Stomach (tissue), 9 donors: ENCODE results near the gene VDR. TPM values are rescaled to one million over a fixed set of nuclear protein-coding genes. Genes with fewer than 3 reads are reported as not detected.

Experiments used
- DNase-seq, 2 donors: peaks; one replicate each; pipeline versions ENCODE4 v3.0.0 to v3.0.0-alpha.2; 2013 to 2019
- H3K27ac ChIP-seq, 5 donors: fragments of 200-600 bp in 4 of 5; sonication (generic) in 4 of 5; one replicate each; pipeline ENCODE4 v1.5.1; 2013 to 2019; ENCODE audit warnings: mild to moderate bottlenecking in 1 of 5, moderate library complexity in 1 of 5
- H3K27me3 ChIP-seq, 3 donors: fragments of 200-600 bp; sonication (generic); one replicate each; pipeline ENCODE4 v1.5.1; 2017 to 2019; ENCODE audit warnings: mixed run types in 1 of 3
- H3K36me3 ChIP-seq, 4 donors: fragments of 200-600 bp; sonication (generic); 1 replicate in 3 of 4; 2 replicates in 1 of 4; pipeline ENCODE4 v1.5.1; 2016 to 2019
- H3K4me1 ChIP-seq, 4 donors: fragments of 200-600 bp; sonication (generic); one replicate each; pipeline ENCODE4 v1.5.1; 2016 to 2019
- H3K4me3 ChIP-seq, 4 donors: fragments of 200-600 bp; sonication (generic) in 3 of 4; one replicate each; pipeline ENCODE4 v1.5.1; 2016 to 2019; ENCODE audit warnings: mild to moderate bottlenecking in 1 of 4
- H3K9me3 ChIP-seq, 4 donors: fragments of 200-600 bp; sonication (generic); one replicate each; pipeline ENCODE4 v1.5.1; 2016 to 2019
- EP300 ChIP-seq: sonication (generic); formaldehyde crosslinking; IDR thresholded peaks from one replicate; pipeline ENCODE4 v1.6.1; 2017; ENCODE audit warnings: antibody characterized with exemption
- POLR2A ChIP-seq, 4 donors: fragments of 450-650 bp; IDR thresholded peaks; one replicate each; pipeline ENCODE4 v1.6.1; 2016; ENCODE audit warnings: antibody characterized with exemption in 4 of 4, control low read depth in 2 of 4, mild to moderate bottlenecking in 1 of 4, moderate library complexity in 1 of 4
- POLR2AphosphoS5 ChIP-seq, 3 donors: sonication (generic); formaldehyde crosslinking; IDR thresholded peaks; one replicate each; pipeline ENCODE4 v1.6.1; 2016; ENCODE audit warnings: antibody characterized with exemption in 3 of 3
- WGBS, 5 donors: extraction: QIAGEN DNeasy Blood & Tissue Kit in 3 of 5; methylation state at CpG; one replicate each; pipeline versions ENCODE4 v1.1.5 to v1.1.7; 2013 to 2018; 5-methylcytosine and 5-hydroxymethylcytosine counted together
- intact Hi-C: fragments of 100-400 bp; cut with DNase I; formaldehyde crosslinking; loops from one replicate; pipeline ENCODE4 v1.15.1; 2023; ENCODE audit warnings: low total_unique reads
- polyA plus RNA-seq, 3 donors: library from polyadenylated mRNA; stranded (reverse); fragments of 200-250 nt; gene quantifications; one replicate each; pipeline ENCODE4 v1.2.3, GENCODE V29; 2013
- total RNA-seq, 5 donors: library from RNA; depleted of rRNA; stranded (reverse); fragments of >200 nt; gene quantifications; one replicate each; pipeline versions ENCODE4 v1.1.0 to v1.2.3, GENCODE V29; 2014 to 2016
- TF ChIP-seq, protein P1 (sequence below), 7 experiments: fragments of 450-650 bp in 4 of 7; fragments of 200-600 bp in 3 of 7; sonication (generic) in 3 of 7; IDR thresholded peaks; one replicate each; pipeline ENCODE4 v1.5.1; 2016 to 2019; ENCODE audit warnings: antibody characterized with exemption in 7 of 7, control low read depth in 2 of 7, mild to moderate bottlenecking in 1 of 7
- donor health status: healthy with polysubstance abuse.
- donor health status: Bipolar disorder and iron deficiency.
- donor health status: healthy.

The VDR gene
- total and polyA plus RNA-seq, 8 donors: 2.8 to 22.3 (median 4.7) TPM

DNA sequence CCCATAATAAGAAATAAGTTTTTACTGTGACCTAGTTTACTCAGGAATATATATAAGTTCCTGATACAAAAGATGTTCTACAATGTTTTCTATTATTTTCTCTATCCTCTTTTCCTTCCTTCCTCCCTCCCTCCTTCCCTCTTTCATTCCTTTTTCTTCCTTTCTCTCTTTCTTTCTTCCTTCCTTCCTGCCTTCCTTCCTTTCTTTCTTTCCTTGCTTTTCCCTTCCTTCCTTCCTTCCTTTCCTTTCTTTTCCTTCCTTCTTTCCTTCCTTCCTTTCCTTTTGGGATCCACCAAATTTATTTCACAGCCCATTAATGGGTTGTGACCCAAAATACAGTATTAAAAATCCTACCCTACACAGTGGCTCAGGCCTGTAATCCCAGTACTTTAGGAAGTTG is 3.9 kb upstream of the VDR start:
- no peaks in the 10 kb centered on the region for H3K36me3 ChIP-seq
- TF ChIP-seq POLR2A (IDR thresholded peaks at IDR 0.05) (no peak), EP300 (no peak)
- peaks cover 0 to 10% (median 0%) of the 10 kb centered on the region in 3 donors for H3K27me3 ChIP-seq
- H3K4me1 ChIP-seq: peaks cover 6 to 22% (median 18%) of the 10 kb centered on the region in 4 donors
- H3K27ac ChIP-seq: no peak overlapping the region
- no peak for DNase-seq
- H3K9me3 ChIP-seq: no peaks in the 10 kb centered on the region
- no peak overlapping the region for H3K4me3 ChIP-seq
- intact Hi-C loops: no loop called here

DNA sequence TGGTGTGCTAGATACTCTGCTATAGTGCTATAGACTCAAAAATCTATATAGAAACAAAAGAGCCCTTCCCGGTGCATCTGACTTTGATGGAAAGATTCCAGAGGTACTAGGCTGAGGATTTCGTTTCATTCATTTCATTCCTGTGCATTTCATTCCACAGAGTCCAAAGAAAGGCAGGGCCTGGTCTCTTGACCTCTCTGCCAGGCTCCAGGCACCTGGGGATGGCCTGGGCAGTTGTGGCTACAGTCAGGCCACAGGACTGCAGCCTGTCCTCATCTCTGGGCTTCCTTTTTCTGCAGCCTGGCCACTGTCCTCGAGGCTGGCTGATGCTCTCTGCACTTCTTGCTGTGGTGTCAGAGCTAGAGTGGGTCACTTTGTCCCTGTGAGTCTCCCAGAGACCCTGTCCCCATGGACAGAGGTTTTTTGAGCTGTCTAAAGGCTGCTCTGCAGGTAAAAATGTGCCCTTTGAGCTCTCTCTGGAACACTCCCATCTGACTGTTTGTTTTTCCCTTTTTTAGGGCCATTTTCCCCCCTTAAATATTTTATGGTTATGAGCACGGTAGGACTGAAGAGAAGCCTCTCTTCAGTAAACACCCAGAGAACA is 3.2 kb upstream of the VDR start:
- peaks cover 0 to 10% (median 0%) of the 10 kb centered on the region in 3 donors for H3K27me3 ChIP-seq
- TF ChIP-seq POLR2A (IDR thresholded peaks at IDR 0.05): no peak
- TF ChIP-seq POLR2AphosphoS5 (IDR thresholded peaks at IDR 0.05): no peak
- TF ChIP-seq EP300: no peak
- TF ChIP-seq, protein P1, sequence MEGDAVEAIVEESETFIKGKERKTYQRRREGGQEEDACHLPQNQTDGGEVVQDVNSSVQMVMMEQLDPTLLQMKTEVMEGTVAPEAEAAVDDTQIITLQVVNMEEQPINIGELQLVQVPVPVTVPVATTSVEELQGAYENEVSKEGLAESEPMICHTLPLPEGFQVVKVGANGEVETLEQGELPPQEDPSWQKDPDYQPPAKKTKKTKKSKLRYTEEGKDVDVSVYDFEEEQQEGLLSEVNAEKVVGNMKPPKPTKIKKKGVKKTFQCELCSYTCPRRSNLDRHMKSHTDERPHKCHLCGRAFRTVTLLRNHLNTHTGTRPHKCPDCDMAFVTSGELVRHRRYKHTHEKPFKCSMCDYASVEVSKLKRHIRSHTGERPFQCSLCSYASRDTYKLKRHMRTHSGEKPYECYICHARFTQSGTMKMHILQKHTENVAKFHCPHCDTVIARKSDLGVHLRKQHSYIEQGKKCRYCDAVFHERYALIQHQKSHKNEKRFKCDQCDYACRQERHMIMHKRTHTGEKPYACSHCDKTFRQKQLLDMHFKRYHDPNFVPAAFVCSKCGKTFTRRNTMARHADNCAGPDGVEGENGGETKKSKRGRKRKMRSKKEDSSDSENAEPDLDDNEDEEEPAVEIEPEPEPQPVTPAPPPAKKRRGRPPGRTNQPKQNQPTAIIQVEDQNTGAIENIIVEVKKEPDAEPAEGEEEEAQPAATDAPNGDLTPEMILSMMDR (IDR thresholded peaks at IDR 0.05): no peak
- H3K4me3 ChIP-seq: no peak overlapping the region
- 43 to 58% (median 52%) methylated on average over 4 of the region's 4 CpGs for WGBS, 5 donors
- no peaks in the 10 kb centered on the region for H3K36me3 ChIP-seq
- intact Hi-C loops: no loop called here
- no peak overlapping the region for H3K27ac ChIP-seq
- H3K4me1 ChIP-seq: peaks cover 14 to 30% (median 26%) of the 10 kb centered on the region in 4 donors
- no peaks in the 10 kb centered on the region for H3K9me3 ChIP-seq
- no peak for DNase-seq

DNA sequence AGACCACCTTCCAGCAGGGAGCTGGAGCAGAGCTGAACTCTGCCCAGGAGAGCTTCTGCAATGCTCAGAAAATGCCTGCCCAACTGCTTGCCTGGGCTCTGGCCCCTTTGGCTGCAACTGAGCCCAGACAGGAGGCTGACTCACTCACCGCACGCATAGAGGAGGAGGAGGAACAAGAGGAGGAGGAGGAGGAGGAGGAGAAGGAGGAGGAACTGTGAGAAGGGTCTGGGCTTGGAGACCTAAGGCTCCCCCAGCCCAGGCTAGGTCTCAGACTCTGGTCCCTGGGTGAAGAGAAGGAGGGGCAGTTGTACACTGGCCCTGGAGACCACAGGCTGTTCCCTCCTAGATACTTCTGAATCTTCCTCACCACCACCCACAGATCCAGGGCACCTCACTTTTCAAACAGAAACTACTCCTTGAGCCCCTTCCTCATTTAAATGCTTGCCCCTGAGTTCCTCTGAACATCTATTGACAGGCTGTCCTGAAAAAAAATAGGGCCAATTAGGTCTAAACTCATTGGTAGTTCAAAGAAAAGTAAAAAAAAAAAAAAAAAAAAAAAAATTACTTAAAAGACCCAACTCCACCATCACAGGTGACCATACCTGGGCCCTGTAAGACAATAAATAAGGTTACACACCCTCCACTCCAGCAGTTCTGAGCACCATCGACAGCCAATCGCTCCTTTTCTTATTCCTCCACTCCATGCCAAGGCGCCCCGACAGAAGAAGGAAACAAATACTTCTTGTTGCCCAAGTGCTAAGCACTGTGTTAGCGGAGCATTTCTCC is 674 bp downstream of the VDR start:
- H3K9me3 ChIP-seq: no peaks in the 10 kb centered on the region
- WGBS, 5 donors: 0 to 2% (median 2%) methylated on average over 7 of the region's 7 CpGs
- peaks cover 0 to 22% (median 0%) of the 10 kb centered on the region in 3 donors for H3K27me3 ChIP-seq
- peak; percentile 45 to 66 for DNase-seq
- peak overlapping the region; percentile 77 to 88 (median 83) for H3K27ac ChIP-seq
- H3K36me3 ChIP-seq: no peaks in the 10 kb centered on the region
- TF ChIP-seq POLR2A (IDR thresholded peaks at IDR 0.05): no peak
- TF ChIP-seq EP300: no peak
- peak in 2 of 3 donors; percentile 50 to 51 for TF ChIP-seq POLR2AphosphoS5 (IDR thresholded peaks at IDR 0.05)
- TF ChIP-seq, protein P1 (IDR thresholded peaks at IDR 0.05): no peak
- intact Hi-C loops: no loop called here
- H3K4me1 ChIP-seq: peaks cover 28 to 60% (median 35%) of the 10 kb centered on the region in 4 donors
- peak overlapping the region; percentile 56 to 71 (median 62) for H3K4me3 ChIP-seq

DNA sequence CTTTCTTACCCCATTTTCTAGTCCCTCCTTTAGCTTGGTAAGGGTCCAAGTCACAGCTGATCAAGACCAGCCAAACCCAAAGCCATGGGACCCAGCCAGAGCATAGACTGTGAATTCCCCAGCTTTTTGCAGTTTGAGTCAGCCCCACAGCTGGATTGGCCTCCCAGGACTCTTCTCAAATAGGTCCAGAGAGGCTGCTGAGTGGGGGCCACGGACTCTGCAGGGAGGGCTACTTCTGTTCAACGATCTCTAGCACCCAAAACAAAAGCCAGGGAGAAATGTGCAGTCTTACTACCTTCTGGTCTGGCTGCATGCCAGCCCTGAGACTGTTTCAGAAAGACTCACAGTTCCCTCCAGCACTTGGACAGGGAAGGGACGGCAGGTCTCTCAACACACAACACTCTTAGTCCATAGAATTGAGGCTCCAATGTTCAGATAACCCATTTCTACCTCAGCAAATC is 1.6 kb downstream of the VDR start:
- Histone ChIP-seq H3K4me1 (peaks cover 28 to 60% (median 35%) of the 10 kb centered on the region in 4 donors), H3K27ac (peak overlapping the region in 4 of 5 donors; percentile 77 to 88 (median 80)), H3K9me3 (no peaks in the 10 kb centered on the region), H3K36me3 (no peaks in the 10 kb centered on the region), H3K4me3 (peak overlapping the region in 2 of 4 donors; percentile 68 to 71), H3K27me3 (peaks cover 0 to 22% (median 0%) of the 10 kb centered on the region in 3 donors)
- 25 to 36% (median 29%) methylated on average over 3 of the region's 3 CpGs for WGBS, 5 donors
- no peak for TF ChIP-seq POLR2A (IDR thresholded peaks at IDR 0.05)
- TF ChIP-seq POLR2AphosphoS5 (IDR thresholded peaks at IDR 0.05): no peak
- TF ChIP-seq, protein P1 (IDR thresholded peaks at IDR 0.05): no peak
- no peak for TF ChIP-seq EP300
- DNase-seq: peak; percentile 53 to 59
- intact Hi-C loops: no loop called here
